Measurements from ENCODE around the gene DENND6B. TPM values are rescaled to one million over a fixed set of nuclear protein-coding genes. Genes with fewer than 3 reads are reported as not detected.

DENND6B gene
- total and polyA plus RNA-seq, 2 experiments from 2014 or later, result 0.71 to 1.3 TPM

- no peaks in the 10 kb centered on the region for H3F3A ChIP-seq (replicated peaks; ENCODE audit: low read depth)
- no peaks in the 10 kb centered on the region for H4K20me1 ChIP-seq (replicated peaks; ENCODE audit: insufficient read depth)
- ATAC-seq (no peak), DNase-seq (ENCODE audit: low spot score) (peak; percentile 27)
- Mint-ChIP-seq H3K4me1 (peaks cover 6% of the 10 kb centered on the region; the same call in 2 of the 3 replicates), H3K36me3 (ENCODE audit: low read depth) (no peaks in the 10 kb centered on the region), H3K4me3 (peak overlapping the region; percentile 78), H3K27me3 (ENCODE audit: insufficient read depth, low read depth, poor library complexity) (peaks cover 20% of the 10 kb centered on the region), H3K9me3 (0 out of 3 replicates have a peak, but pooled peaks cover 3% of the 10 kb centered on the region), H3K27ac (no peak overlapping the region)
- H3K4me3 ChIP-seq, result peak overlapping the region; percentile 72
- no peaks in the 10 kb centered on the region; the same call in 1 of the 2 replicates for H3K4me1 ChIP-seq (ENCODE audit: insufficient read depth)
- H2AFZ ChIP-seq, result peak overlapping the region; percentile 86; the same call in 1 of the 2 replicates
- H3K27ac ChIP-seq (ENCODE audit: low read depth), result no peak overlapping the region
- no peaks in the 10 kb centered on the region for H3K9me2 ChIP-seq (ENCODE audit: insufficient read depth)
- H3K36me3 ChIP-seq (ENCODE audit: insufficient read depth), result no peaks in the 10 kb centered on the region
- no peak for TF ChIP-seq ETS1 (IDR thresholded peaks at IDR 0.05)
- TF ChIP-seq POLR2AphosphoS5 (IDR thresholded peaks at IDR 0.05; ENCODE audit: low read depth), result no peak
- no peak for TF ChIP-seq JUNB (IDR thresholded peaks at IDR 0.05; ENCODE audit: unreplicated experiment)
- no peak for TF ChIP-seq EZH2phosphoT487 (IDR thresholded peaks at IDR 0.05; ENCODE audit: unreplicated experiment)
- TF ChIP-seq EZH2 (IDR thresholded peaks at IDR 0.05; ENCODE audit: low read depth, unreplicated experiment), result no peak
- no peak for TF ChIP-seq CTCF (conservative IDR thresholded peaks at IDR 0.05; ENCODE audit: low read depth in 2 of 2)
- no peak for TF ChIP-seq REST (IDR thresholded peaks at IDR 0.05; ENCODE audit: unreplicated experiment)
- no peak for TF ChIP-seq CREB1 (CRISPR knock-in tag; IDR thresholded peaks at IDR 0.05; ENCODE audit: low read depth)
- no peak for TF ChIP-seq NANOG (IDR thresholded peaks at IDR 0.05; ENCODE audit: borderline replicate concordance)
- no peak for TF ChIP-seq STAT1 (IDR thresholded peaks at IDR 0.05; ENCODE audit: unreplicated experiment)
- no peak for TF ChIP-seq ZNF462 (CRISPR knock-in tag; IDR thresholded peaks at IDR 0.05)
- TF ChIP-seq ZNF331 (CRISPR knock-in tag; IDR thresholded peaks at IDR 0.05; ENCODE audit: low read depth), result no peak
- TF ChIP-seq ZNF114 (CRISPR knock-in tag; IDR thresholded peaks at IDR 0.05), result no peak
- H3K79me2 ChIP-seq (replicated peaks; ENCODE audit: insufficient read depth), result no peaks in the 10 kb centered on the region
- H3K4me2 ChIP-seq, result peak overlapping the region; percentile 80; the same call in 1 of the 2 replicates
- peaks cover 19% of the 10 kb centered on the region for H3K27me3 ChIP-seq (ENCODE audit: insufficient read depth)
These were observed 853 bp upstream of the DENND6B start for GRCh38 chr22:50327711-50328019.

Data from GM23338 (cell line).